Measurements from ENCODE around the gene TLR1. TPM values are rescaled to one million over a fixed set of nuclear protein-coding genes. Genes with fewer than 3 reads are reported as not detected.

Gene TLR1
- total RNA-seq, 1 donor from 2014 or later = 43.0 TPM

DNA sequence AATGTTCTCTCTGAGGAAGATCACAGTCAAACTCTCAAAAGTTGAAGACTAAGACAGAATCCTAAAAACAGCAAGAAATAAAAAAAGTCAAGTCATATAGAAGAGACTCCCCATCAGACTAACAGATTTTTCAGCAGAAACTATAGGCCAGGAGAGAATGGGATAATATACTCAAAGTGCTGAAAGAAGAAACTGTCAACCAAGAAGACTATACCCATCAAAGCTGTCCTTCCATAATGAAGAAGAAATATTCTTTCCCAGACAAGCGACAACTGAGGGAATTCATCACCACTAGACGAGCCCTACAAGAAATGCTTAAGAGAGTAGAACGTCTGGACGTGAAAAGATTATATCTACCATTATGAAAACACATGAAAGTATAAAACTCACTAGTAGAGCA lies 30.0 kb upstream of the TLR1 start:
- H3K36me3 Mint-ChIP-seq (ENCODE audit: low read depth) = peaks cover 73% of the 10 kb centered on the region
- TF ChIP-seq, protein P1, sequence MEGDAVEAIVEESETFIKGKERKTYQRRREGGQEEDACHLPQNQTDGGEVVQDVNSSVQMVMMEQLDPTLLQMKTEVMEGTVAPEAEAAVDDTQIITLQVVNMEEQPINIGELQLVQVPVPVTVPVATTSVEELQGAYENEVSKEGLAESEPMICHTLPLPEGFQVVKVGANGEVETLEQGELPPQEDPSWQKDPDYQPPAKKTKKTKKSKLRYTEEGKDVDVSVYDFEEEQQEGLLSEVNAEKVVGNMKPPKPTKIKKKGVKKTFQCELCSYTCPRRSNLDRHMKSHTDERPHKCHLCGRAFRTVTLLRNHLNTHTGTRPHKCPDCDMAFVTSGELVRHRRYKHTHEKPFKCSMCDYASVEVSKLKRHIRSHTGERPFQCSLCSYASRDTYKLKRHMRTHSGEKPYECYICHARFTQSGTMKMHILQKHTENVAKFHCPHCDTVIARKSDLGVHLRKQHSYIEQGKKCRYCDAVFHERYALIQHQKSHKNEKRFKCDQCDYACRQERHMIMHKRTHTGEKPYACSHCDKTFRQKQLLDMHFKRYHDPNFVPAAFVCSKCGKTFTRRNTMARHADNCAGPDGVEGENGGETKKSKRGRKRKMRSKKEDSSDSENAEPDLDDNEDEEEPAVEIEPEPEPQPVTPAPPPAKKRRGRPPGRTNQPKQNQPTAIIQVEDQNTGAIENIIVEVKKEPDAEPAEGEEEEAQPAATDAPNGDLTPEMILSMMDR (IDR thresholded peaks at IDR 0.05) = no peak
- no peaks in the 10 kb centered on the region for H3K27me3 Mint-ChIP-seq
- no peak overlapping the region for H3K27ac Mint-ChIP-seq
- POLR2A ChIA-PET = interaction anchor here (0.7 to 1.9 kb wide), 2 partner anchors 21 to 193 kb away, joined by 3 to 4 read pairs; no protein-coding TSS in a partner anchor
- no peak for ATAC-seq (ENCODE audit: low read depth)
- peaks cover 59% of the 10 kb centered on the region for H3K4me1 Mint-ChIP-seq
- no peak for DNase-seq
- H3K4me3 Mint-ChIP-seq = no peak overlapping the region
- CTCF ChIA-PET = interaction anchor here (1.5 kb wide), 1 partner anchor 29 kb away, joined by 4 read pairs; no protein-coding TSS in a partner anchor
- intact Hi-C loops (cut with micrococcal nuclease) = no loop called here
- H3K9me3 Mint-ChIP-seq = peaks cover 26% of the 10 kb centered on the region

DNA sequence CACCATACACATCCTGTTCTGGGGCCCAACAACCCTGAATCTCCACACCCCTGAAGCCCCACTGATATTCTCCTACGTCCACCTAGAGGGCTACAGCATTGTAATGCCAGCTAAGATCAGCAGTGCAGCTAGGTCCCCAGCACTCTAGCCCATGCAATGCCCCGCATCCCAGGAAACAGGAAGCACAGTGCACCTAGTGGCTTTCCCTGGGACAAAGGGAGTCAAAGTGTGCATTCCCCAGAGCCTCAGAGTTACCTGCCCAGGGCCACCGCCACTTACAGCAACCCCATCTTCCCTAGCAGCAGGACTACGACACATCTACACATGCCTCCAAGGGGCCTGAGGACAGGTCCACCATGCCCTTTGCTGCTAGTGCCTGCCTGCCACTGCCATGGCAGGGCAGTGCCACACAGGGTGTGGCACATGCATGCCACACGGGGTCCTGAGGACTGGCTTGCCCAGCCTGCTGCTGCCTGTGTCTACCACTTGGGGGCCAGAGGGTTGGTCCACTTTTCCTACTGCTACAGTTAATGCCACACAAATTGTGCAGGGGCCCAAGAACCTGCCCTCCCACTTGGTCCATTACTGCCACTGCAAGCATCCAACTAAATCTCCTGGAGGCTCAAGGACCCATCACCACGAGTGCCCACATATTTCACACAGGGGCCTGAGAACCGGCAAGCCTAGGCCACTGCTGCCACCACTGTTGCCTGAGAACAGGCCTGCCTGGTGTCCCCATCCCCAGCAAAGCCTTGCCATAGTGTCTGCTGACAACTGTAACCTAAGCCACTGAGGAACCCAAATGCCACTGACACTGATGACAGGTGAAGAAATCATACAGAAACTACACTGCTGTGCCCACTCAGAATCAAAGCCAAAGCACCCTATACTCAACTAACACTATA lies 28.3 kb upstream of the TLR1 start:
- no peaks in the 10 kb centered on the region for H3K27me3 Mint-ChIP-seq
- ChIA-PET CTCF (no interaction called here), POLR2A (interaction anchor here (1.3 kb wide), 1 partner anchor 11 kb away, joined by 3 read pairs; no protein-coding TSS in a partner anchor)
- peaks cover 46% of the 10 kb centered on the region for H3K4me1 Mint-ChIP-seq
- H3K4me3 Mint-ChIP-seq = no peak overlapping the region
- H3K36me3 Mint-ChIP-seq (ENCODE audit: low read depth) = peaks cover 76% of the 10 kb centered on the region
- H3K9me3 Mint-ChIP-seq = peaks cover 21% of the 10 kb centered on the region
- peak overlapping the region; percentile 47 for H3K27ac Mint-ChIP-seq
- DNase-seq = no peak
- ATAC-seq (ENCODE audit: low read depth) = peak; percentile 25
- TF ChIP-seq, protein P1 (IDR thresholded peaks at IDR 0.05) = no peak
- intact Hi-C loops (cut with micrococcal nuclease) = no loop called here

DNA sequence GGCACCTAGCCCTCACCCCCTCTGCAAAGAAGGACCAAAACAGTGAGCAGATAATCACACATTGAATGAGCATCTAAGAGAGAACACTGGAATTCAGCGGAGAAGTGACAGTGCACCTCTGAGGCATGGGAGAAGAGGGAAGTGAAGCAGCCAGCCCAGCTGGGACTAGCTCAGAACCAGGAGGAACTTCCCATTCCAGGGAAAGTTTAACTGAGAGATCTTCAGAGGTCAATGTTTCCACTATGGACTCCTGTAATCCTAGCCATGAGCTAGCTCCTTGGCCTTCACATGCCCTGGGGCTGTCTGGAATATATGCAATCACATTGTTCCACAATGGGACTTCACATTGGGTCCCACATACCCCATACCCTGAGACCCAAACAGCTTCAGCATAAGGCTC lies 27.6 kb upstream of the TLR1 start:
- Mint-ChIP-seq H3K4me3 (no peak overlapping the region), H3K27me3 (no peaks in the 10 kb centered on the region), H3K36me3 (ENCODE audit: low read depth) (peaks cover 76% of the 10 kb centered on the region), H3K4me1 (peaks cover 39% of the 10 kb centered on the region), H3K27ac (peak overlapping the region; percentile 16), H3K9me3 (peaks cover 14% of the 10 kb centered on the region)
- ATAC-seq (ENCODE audit: low read depth) (no peak), DNase-seq (no peak)
- ChIA-PET CTCF (no interaction called here), POLR2A (interaction anchor here (1.3 kb wide), 1 partner anchor 10 kb away, joined by 3 read pairs; no protein-coding TSS in a partner anchor)
- intact Hi-C loops (cut with micrococcal nuclease) = no loop called here
- TF ChIP-seq, protein P1 (IDR thresholded peaks at IDR 0.05) = no peak

DNA sequence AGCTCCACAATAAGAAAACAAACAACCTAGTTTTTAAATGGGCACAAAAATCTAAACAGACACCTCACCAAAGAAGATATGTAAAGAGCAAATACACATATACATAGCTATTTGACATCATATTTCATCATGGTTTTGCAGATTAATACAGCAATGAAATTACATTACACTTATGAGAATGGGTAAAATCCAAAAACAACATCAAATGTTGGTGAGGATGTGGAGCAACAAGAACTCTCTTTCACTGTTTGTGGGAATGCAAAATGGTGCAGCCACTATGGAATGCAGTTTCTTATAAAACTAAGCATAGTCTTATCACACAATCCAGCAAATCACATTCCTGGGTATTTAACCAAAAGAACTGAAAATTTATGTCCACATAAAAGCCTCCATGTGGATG lies 27.1 kb upstream of the TLR1 start:
- Mint-ChIP-seq H3K4me1 (peaks cover 38% of the 10 kb centered on the region), H3K27ac (no peak overlapping the region), H3K9me3 (peaks cover 13% of the 10 kb centered on the region), H3K36me3 (ENCODE audit: low read depth) (peaks cover 78% of the 10 kb centered on the region), H3K27me3 (no peaks in the 10 kb centered on the region), H3K4me3 (no peak overlapping the region)
- TF ChIP-seq, protein P1 (IDR thresholded peaks at IDR 0.05) = no peak
- ChIA-PET POLR2A (interaction anchor here (0.9 to 1.3 kb wide), 2 partner anchors 10 to 70 kb away, joined by 3 read pairs; no protein-coding TSS in a partner anchor), CTCF (no interaction called here)
- intact Hi-C loops (cut with micrococcal nuclease) = loop anchor here (2.0 kb wide), 1 partner anchor 15 kb away; no protein-coding TSS in a partner anchor
- ATAC-seq (ENCODE audit: low read depth) (no peak), DNase-seq (no peak)

DNA sequence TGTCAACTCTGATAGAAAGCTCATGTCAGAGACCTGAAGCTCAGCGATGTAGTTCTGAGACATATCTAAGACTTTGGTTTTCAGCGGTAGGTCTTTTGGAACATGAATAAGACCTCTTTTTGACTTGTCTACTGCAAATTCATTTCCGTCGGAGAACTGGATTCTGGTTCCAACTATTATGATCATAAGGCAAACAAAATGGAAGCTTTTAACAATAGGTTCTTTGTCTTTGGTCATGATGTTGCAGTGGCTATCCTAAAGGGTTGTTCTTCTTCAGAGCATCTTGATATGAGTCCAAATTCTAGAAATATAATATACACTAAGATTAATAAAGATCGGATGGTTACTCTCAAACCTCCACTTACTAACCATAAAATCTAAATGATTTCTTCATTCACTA lies 24.6 kb upstream of the TLR1 start:
- TF ChIP-seq, protein P1 (IDR thresholded peaks at IDR 0.05) = no peak
- intact Hi-C loops (cut with micrococcal nuclease) = no loop called here
- DNase-seq (no peak), ATAC-seq (ENCODE audit: low read depth) (no peak)
- POLR2A ChIA-PET = no interaction called here
- Mint-ChIP-seq H3K4me1 (peaks cover 39% of the 10 kb centered on the region), H3K9me3 (peaks cover under 1% of the 10 kb centered on the region), H3K4me3 (no peak overlapping the region), H3K27ac (no peak overlapping the region), H3K36me3 (ENCODE audit: low read depth) (peaks cover 77% of the 10 kb centered on the region), H3K27me3 (no peaks in the 10 kb centered on the region)
- CTCF ChIA-PET = interaction anchor here (1.1 kb wide), 2 partner anchors 10 to 31 kb away, joined by 3 read pairs; no protein-coding TSS in a partner anchor

All from activated B cell treated with CpG ODN at 0.5 μM for 24 hours (primary cell).